Heart left ventricle (tissue), 16 donors: ENCODE measurements around the gene ADAMTSL2. TPM values are rescaled to one million over a fixed set of nuclear protein-coding genes. Genes with fewer than 3 reads are reported as not detected.
A peak's percentile ranks its signal among the peaks of the same experiment; 100 is the strongest.

Source experiments
- ATAC-seq, 4 donors: fragments of 200-7000 bp; cut with Tn5 transposase; one replicate each; pipeline ENCODE4 v1.9.1; 2020 to 2022; ENCODE audit warnings: moderate library complexity in 4 of 4, mild to moderate bottlenecking in 3 of 4, moderate number of reproducible peaks in 1 of 4
- DNase-seq, 5 donors: peaks; one replicate each; pipeline ENCODE4 v3.0.0-alpha.2; 2020
- H3K27ac ChIP-seq, 12 donors: fragments of 200-600 bp; sonication (generic) in 4 of 12; one replicate each; pipeline versions ENCODE4 v1.5.0 to v1.8.0; 2016 to 2022; ENCODE audit warnings: mild to moderate bottlenecking in 2 of 12
- H3K27me3 ChIP-seq, 9 donors: fragments of 200-600 bp; sonication (generic) in 2 of 9; one replicate each; pipeline versions ENCODE4 v1.5.1 to v1.8.0; 2016 to 2022; ENCODE audit warnings: mild to moderate bottlenecking in 3 of 9
- H3K36me3 ChIP-seq, 9 donors: fragments of 200-600 bp; sonication (generic) in 2 of 9; one replicate each; pipeline versions ENCODE4 v1.5.0 to v1.8.0; 2018 to 2022; ENCODE audit warnings: mild to moderate bottlenecking in 2 of 9
- H3K4me1 ChIP-seq, 12 donors: fragments of 200-600 bp; sonication (generic) in 4 of 12; one replicate each; pipeline versions ENCODE4 v1.5.0 to v1.8.0; 2016 to 2022; ENCODE audit warnings: mild to moderate bottlenecking in 3 of 12
- H3K4me3 ChIP-seq, 12 donors: fragments of 200-600 bp; sonication (generic) in 4 of 12; one replicate each; pipeline versions ENCODE4 v1.5.0 to v1.8.0; 2017 to 2022; ENCODE audit warnings: mild to moderate bottlenecking in 9 of 12, moderate library complexity in 4 of 12
- H3K9me3 ChIP-seq, 12 donors: fragments of 200-600 bp; sonication (generic) in 4 of 12; one replicate each; pipeline versions ENCODE4 v1.5.0 to v1.8.0; 2016 to 2022; ENCODE audit warnings: mild to moderate bottlenecking in 1 of 12
- CTCF ChIP-seq, 12 donors: fragments of 200-600 bp; sonication (generic) in 4 of 12; IDR thresholded peaks; one replicate each; pipeline versions ENCODE4 v1.5.0 to v1.8.0; 2018 to 2022; ENCODE audit warnings: antibody characterized with exemption in 12 of 12, mild to moderate bottlenecking in 5 of 12
- POLR2A ChIP-seq, 2 donors: fragments of 450-650 bp; IDR thresholded peaks; one replicate each; pipeline ENCODE4 v1.6.1; 2017; ENCODE audit warnings: antibody characterized with exemption in 2 of 2, mild to moderate bottlenecking in 2 of 2, moderate library complexity in 2 of 2
- WGBS, 4 donors: extraction: QIAGEN DNeasy Blood & Tissue Kit in 2 of 4; methylation state at CpG; one replicate each; pipeline versions ENCODE4 v1.1.5 to v1.1.7; 2013 to 2018; 5-methylcytosine and 5-hydroxymethylcytosine counted together
- intact Hi-C, 10 donors: fragments of 100-400 bp; cut with DNase I; formaldehyde crosslinking; loops; one replicate each; pipeline versions ENCODE4 v1.11.1 to v1.14.2; 2022
- polyA plus RNA-seq, 2 donors: library from polyadenylated mRNA; stranded (reverse); fragments of 200-250 nt; gene quantifications; one replicate each; pipeline ENCODE4 v1.2.3, GENCODE V29; 2013
- total RNA-seq, 9 donors: library from RNA; depleted of rRNA in 2 of 9; stranded (reverse); fragments of >200 nt in 2 of 9; fragmentation: NEBNext Ultra II Directional in 3 of 9; extraction: Animal tissue kit (Norgen Biotek cat#: 25700) in 3 of 9; gene quantifications; one replicate each; pipeline versions ENCODE4 v1.1.0 to v1.2.4, GENCODE V29; 2016 to 2023
- donor health status: ischemic (EF 13 %, LVEDD 7.1; RV severe dilation, severe dysfunction).
- donor health status: healthy with polysubstance abuse.
- donor health status: DM: no; HTN: yes; CAD: no.
- donor health status: DM: no; HTN: no; CAD: no.
- donor health status: ischemic (EF 25% LVEDD 6.9; RV normal size, moderate dysfunction).
- donor health status: ischemic (EF 25% LVEDD 5.7; RV mildly dilated, moderate dysfunction).
- donor health status: healthy.
- donor health status: DM: yes; HTN: yes; CAD: no.
- donor health status: ischemic (EF 35%, LVEDD 5.7; RV mildly dilated, moderate dysfunction).
- donor health status: nonischemic (EF 11% LVEDD 7.7; RV severe dilation, severe dysfunction).
- donor health status: DM: yes; HTN: yes; CAD: no.
- donor health status: PGD.
- donor health status: ischemic (EF 29% LVEDD 5.4; RV normal size, mild dysfunction).
- donor health status: nonischemic (EF 23%, LVEDD 6.1; RV moderate dilation, normal function).

The ADAMTSL2 gene
- total and polyA plus RNA-seq, 11 donors = 2.3 to 5.1 (median 3.7) TPM

GRCh38 chr9:133513214-133514100, 21.0 kb upstream of the ADAMTSL2 start:
- Histone ChIP-seq H3K27me3 (no peaks in the 10 kb centered on the region), H3K27ac (no peak overlapping the region), H3K9me3 (no peaks in the 10 kb centered on the region), H3K4me1 (peaks cover 0 to 37% (median 22%) of the 10 kb centered on the region in 12 donors), H3K4me3 (no peak overlapping the region), H3K36me3 (no peaks in the 10 kb centered on the region)
- intact Hi-C loops = no loop called here
- 65 to 73% (median 68%) methylated on average over 13 to 28 of the region's 28 CpGs for WGBS, 4 donors
- ATAC-seq (peak in 1 of 4 donors; percentile 35), DNase-seq (peak in 2 of 5 donors; percentile 48 to 61)
- TF ChIP-seq POLR2A (IDR thresholded peaks at IDR 0.05) (no peak), CTCF (IDR thresholded peaks at IDR 0.05) (no peak)

GRCh38 chr9:133514460-133515239, 19.9 kb upstream of the ADAMTSL2 start:
- Histone ChIP-seq H3K4me1 (peaks cover 0 to 27% (median 15%) of the 10 kb centered on the region in 12 donors), H3K36me3 (no peaks in the 10 kb centered on the region), H3K27me3 (no peaks in the 10 kb centered on the region), H3K9me3 (no peaks in the 10 kb centered on the region), H3K4me3 (no peak overlapping the region), H3K27ac (no peak overlapping the region)
- TF ChIP-seq POLR2A (IDR thresholded peaks at IDR 0.05) (no peak), CTCF (IDR thresholded peaks at IDR 0.05) (no peak)
- WGBS, 4 donors = 35 to 45% (median 40%) methylated on average over 11 to 14 of the region's 14 CpGs
- intact Hi-C loops = no loop called here
- ATAC-seq = peak; percentile 53 to 71 (median 64)
- peak; percentile 54 to 91 (median 68) for DNase-seq

GRCh38 chr9:133515240-133515610, 19.3 kb upstream of the ADAMTSL2 start:
- DNase-seq (peak in 2 of 5 donors; percentile 14 to 33), ATAC-seq (no peak)
- H3K27ac ChIP-seq = no peak overlapping the region
- intact Hi-C loops = no loop called here
- peaks cover 0 to 23% (median 12%) of the 10 kb centered on the region in 12 donors for H3K4me1 ChIP-seq
- H3K36me3 ChIP-seq = no peaks in the 10 kb centered on the region
- H3K9me3 ChIP-seq = no peaks in the 10 kb centered on the region
- no peak for TF ChIP-seq CTCF (IDR thresholded peaks at IDR 0.05)
- TF ChIP-seq POLR2A (IDR thresholded peaks at IDR 0.05) = no peak
- H3K4me3 ChIP-seq = no peak overlapping the region
- no peaks in the 10 kb centered on the region for H3K27me3 ChIP-seq
- WGBS, 4 donors = 94 to 98% (median 95%) methylated on average over 7 to 10 of the region's 10 CpGs
